ENCODE results near the gene HABP2.

The HABP2 gene

GRCh38 chr10:113525713-113526112, 27.1 kb upstream of the HABP2 start:
- Histone ChIP-seq H3K4me1 (ENCODE audit: control insufficient read depth, insufficient read depth, low read length, unreplicated experiment) (no peaks in the 10 kb centered on the region), H2AFZ (ENCODE audit: low read length, unreplicated experiment) (no peak overlapping the region), H3K79me2 (ENCODE audit: control insufficient read depth, insufficient read depth, low read length, unreplicated experiment) (no peaks in the 10 kb centered on the region), H3K36me3 (ENCODE audit: insufficient read depth, low read length) (no peaks in the 10 kb centered on the region), H3K27me3 (ENCODE audit: insufficient read depth, low read length) (peaks cover 21% of the 10 kb centered on the region), H3K27ac (ENCODE audit: low read depth, low read length) (no peak overlapping the region), H3K4me3 (ENCODE audit: low read depth, low read length) (no peak overlapping the region)

DNA sequence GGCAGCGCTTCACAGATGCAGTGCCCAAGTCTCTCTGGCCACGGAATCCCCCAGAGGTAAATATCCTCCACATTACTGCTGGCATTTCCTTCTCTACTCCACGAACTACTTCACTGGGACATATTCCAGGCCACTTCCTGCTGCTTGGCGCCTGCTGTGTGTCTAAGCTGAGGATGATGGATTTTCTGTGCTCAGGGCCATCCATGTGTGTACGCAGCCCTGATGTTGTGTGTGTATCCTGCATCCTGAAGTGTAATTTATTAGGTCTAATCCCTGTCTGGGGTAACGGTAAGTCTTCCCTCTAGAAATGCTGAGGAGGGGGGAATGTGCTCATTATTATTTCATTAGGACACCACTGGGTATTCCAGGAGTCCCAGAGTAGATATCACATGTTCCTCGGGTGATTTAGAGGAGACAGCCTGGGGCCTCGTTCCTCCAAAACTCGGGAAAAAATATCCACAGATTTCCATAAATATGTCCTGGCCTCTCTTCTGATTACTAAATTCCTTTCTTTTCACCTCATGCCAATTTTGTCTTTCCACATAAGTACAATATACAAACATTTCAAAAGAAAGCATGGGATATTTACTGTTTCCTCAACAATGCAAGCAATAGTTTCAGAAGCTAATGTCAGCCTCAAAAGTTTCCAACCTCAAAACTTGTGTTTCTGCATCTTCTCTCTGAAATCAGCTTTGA, 25.5 kb upstream of the HABP2 start:
- Histone ChIP-seq H3K36me3 (ENCODE audit: insufficient read depth, low read length) (no peaks in the 10 kb centered on the region), H3K4me3 (ENCODE audit: low read depth, low read length) (no peak overlapping the region), H3K4me1 (ENCODE audit: control insufficient read depth, insufficient read depth, low read length, unreplicated experiment) (no peaks in the 10 kb centered on the region), H3K27me3 (ENCODE audit: insufficient read depth, low read length) (peaks cover 24% of the 10 kb centered on the region), H3K27ac (ENCODE audit: low read depth, low read length) (no peak overlapping the region), H3K79me2 (ENCODE audit: control insufficient read depth, insufficient read depth, low read length, unreplicated experiment) (no peaks in the 10 kb centered on the region), H2AFZ (ENCODE audit: low read length, unreplicated experiment) (no peak overlapping the region)

- Histone ChIP-seq H2AFZ (ENCODE audit: low read length, unreplicated experiment) (no peak overlapping the region), H3K27me3 (ENCODE audit: insufficient read depth, low read length) (peaks cover 28% of the 10 kb centered on the region), H3K36me3 (ENCODE audit: insufficient read depth, low read length) (no peaks in the 10 kb centered on the region), H3K4me1 (ENCODE audit: control insufficient read depth, insufficient read depth, low read length, unreplicated experiment) (no peaks in the 10 kb centered on the region), H3K27ac (ENCODE audit: low read depth, low read length) (no peak overlapping the region), H3K79me2 (ENCODE audit: control insufficient read depth, insufficient read depth, low read length, unreplicated experiment) (no peaks in the 10 kb centered on the region), H3K4me3 (ENCODE audit: low read depth, low read length) (no peak overlapping the region)
Observed at GRCh38 chr10:113528876-113529275, 24.0 kb upstream of the HABP2 start.

GRCh38 chr10:113529575-113529974, 23.3 kb upstream of the HABP2 start:
- H3K4me1 ChIP-seq (ENCODE audit: control insufficient read depth, insufficient read depth, low read length, unreplicated experiment) = no peaks in the 10 kb centered on the region
- no peak overlapping the region for H2AFZ ChIP-seq (ENCODE audit: low read length, unreplicated experiment)
- no peaks in the 10 kb centered on the region for H3K79me2 ChIP-seq (ENCODE audit: control insufficient read depth, insufficient read depth, low read length, unreplicated experiment)
- no peak overlapping the region for H3K4me3 ChIP-seq (ENCODE audit: low read depth, low read length)
- no peaks in the 10 kb centered on the region for H3K36me3 ChIP-seq (ENCODE audit: insufficient read depth, low read length)
- no peak overlapping the region for H3K27ac ChIP-seq (ENCODE audit: low read depth, low read length)
- peaks cover 31% of the 10 kb centered on the region for H3K27me3 ChIP-seq (ENCODE audit: insufficient read depth, low read length)

- H2AFZ ChIP-seq (ENCODE audit: low read length, unreplicated experiment) = no peak overlapping the region
- H3K36me3 ChIP-seq (ENCODE audit: insufficient read depth, low read length) = no peaks in the 10 kb centered on the region
- peaks cover 31% of the 10 kb centered on the region for H3K27me3 ChIP-seq (ENCODE audit: insufficient read depth, low read length)
- H3K4me3 ChIP-seq (ENCODE audit: low read depth, low read length) = no peak overlapping the region
- no peak overlapping the region for H3K27ac ChIP-seq (ENCODE audit: low read depth, low read length)
- H3K4me1 ChIP-seq (ENCODE audit: control insufficient read depth, insufficient read depth, low read length, unreplicated experiment) = no peaks in the 10 kb centered on the region
- no peaks in the 10 kb centered on the region for H3K79me2 ChIP-seq (ENCODE audit: control insufficient read depth, insufficient read depth, low read length, unreplicated experiment)
Observed at GRCh38 chr10:113530476-113530875, 22.4 kb upstream of the HABP2 start.

GRCh38 chr10:113532724-113533123, 20.1 kb upstream of the HABP2 start:
- H3K36me3 ChIP-seq (ENCODE audit: insufficient read depth, low read length) = no peaks in the 10 kb centered on the region
- no peak overlapping the region for H3K4me3 ChIP-seq (ENCODE audit: low read depth, low read length)
- H2AFZ ChIP-seq (ENCODE audit: low read length, unreplicated experiment) = no peak overlapping the region
- no peaks in the 10 kb centered on the region for H3K79me2 ChIP-seq (ENCODE audit: control insufficient read depth, insufficient read depth, low read length, unreplicated experiment)
- no peaks in the 10 kb centered on the region for H3K4me1 ChIP-seq (ENCODE audit: control insufficient read depth, insufficient read depth, low read length, unreplicated experiment)
- H3K27ac ChIP-seq (ENCODE audit: low read depth, low read length) = no peak overlapping the region
- H3K27me3 ChIP-seq (ENCODE audit: insufficient read depth, low read length) = peaks cover 24% of the 10 kb centered on the region

DNA sequence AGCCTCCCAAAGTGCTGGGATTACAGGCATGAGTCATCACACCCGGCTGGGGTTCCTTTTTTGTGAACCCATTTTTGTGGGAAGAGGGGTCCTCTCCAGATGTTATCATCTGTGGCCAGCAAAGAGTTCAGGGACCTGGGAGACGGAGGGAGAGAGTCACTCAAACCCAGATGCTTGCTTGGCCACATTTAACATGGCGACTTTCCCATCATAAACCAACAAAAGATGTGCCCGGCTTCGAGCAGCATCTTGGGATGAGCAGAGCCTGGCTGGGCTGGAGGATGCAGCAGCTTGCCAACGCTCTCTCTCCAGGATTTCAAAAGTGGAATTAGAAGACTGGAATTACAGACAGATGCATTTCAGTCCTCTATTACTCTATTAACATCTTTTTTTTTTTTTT, 19.1 kb upstream of the HABP2 start:
- no peak overlapping the region for H2AFZ ChIP-seq (ENCODE audit: low read length, unreplicated experiment)
- H3K27ac ChIP-seq (ENCODE audit: low read depth, low read length) = no peak overlapping the region
- H3K4me1 ChIP-seq (ENCODE audit: control insufficient read depth, insufficient read depth, low read length, unreplicated experiment) = no peaks in the 10 kb centered on the region
- no peaks in the 10 kb centered on the region for H3K36me3 ChIP-seq (ENCODE audit: insufficient read depth, low read length)
- H3K27me3 ChIP-seq (ENCODE audit: insufficient read depth, low read length) = peaks cover 16% of the 10 kb centered on the region
- no peak overlapping the region for H3K4me3 ChIP-seq (ENCODE audit: low read depth, low read length)
- H3K79me2 ChIP-seq (ENCODE audit: control insufficient read depth, insufficient read depth, low read length, unreplicated experiment) = no peaks in the 10 kb centered on the region

DNA sequence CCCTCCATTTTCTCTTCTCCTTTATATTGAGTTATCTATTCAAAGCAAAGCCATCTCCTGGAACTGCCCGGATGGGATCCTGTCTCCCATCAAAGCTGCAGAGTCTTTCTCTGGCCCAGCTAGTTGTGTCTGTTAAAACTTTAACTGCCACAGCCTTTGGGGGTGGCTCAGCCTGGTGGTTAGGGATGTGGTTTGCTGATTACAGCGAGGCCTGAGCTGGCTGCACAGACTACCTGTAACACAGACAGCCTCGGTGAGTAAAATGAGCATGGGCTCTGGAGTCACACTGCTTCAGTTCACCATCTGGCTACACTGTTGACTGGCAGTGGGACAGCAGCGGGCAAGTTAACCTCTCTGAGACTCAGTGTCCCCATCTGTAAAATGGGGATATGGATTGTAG, 18.4 kb upstream of the HABP2 start:
- no peaks in the 10 kb centered on the region for H3K79me2 ChIP-seq (ENCODE audit: control insufficient read depth, insufficient read depth, low read length, unreplicated experiment)
- no peak overlapping the region for H3K27ac ChIP-seq (ENCODE audit: low read depth, low read length)
- no peak overlapping the region for H3K4me3 ChIP-seq (ENCODE audit: low read depth, low read length)
- no peaks in the 10 kb centered on the region for H3K36me3 ChIP-seq (ENCODE audit: insufficient read depth, low read length)
- H2AFZ ChIP-seq (ENCODE audit: low read length, unreplicated experiment) = no peak overlapping the region
- peaks cover 5% of the 10 kb centered on the region for H3K4me1 ChIP-seq (ENCODE audit: control insufficient read depth, insufficient read depth, low read length, unreplicated experiment)
- peaks cover 15% of the 10 kb centered on the region; the same call in 1 of the 2 replicates for H3K27me3 ChIP-seq (ENCODE audit: insufficient read depth, low read length)

DNA sequence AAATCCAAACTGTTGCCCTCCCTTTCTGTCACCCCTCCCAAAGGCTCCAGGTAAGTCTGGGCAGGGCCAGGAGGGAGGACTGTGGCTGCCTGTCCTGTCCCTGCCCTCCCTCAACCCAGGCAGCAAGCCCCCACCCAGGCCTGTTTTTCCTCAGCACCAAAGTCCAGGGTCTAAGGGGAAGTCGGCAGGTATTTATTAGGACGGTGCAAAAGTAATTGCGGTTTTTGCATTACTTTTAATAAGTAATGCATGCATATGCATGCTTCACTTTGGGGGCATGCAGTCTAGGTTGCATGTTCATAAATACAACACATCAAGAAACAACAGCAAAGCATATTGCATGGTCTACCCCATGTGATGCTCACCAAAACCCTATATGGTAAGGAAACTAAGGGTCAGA, 15.2 kb upstream of the HABP2 start:
- no peaks in the 10 kb centered on the region for H3K79me2 ChIP-seq (ENCODE audit: control insufficient read depth, insufficient read depth, low read length, unreplicated experiment)
- no peaks in the 10 kb centered on the region for H3K36me3 ChIP-seq (ENCODE audit: insufficient read depth, low read length)
- H3K27me3 ChIP-seq (ENCODE audit: insufficient read depth, low read length) = 0 out of 2 replicates have a peak, but pooled peaks cover 7% of the 10 kb centered on the region
- no peak overlapping the region for H3K27ac ChIP-seq (ENCODE audit: low read depth, low read length)
- no peak overlapping the region for H3K4me3 ChIP-seq (ENCODE audit: low read depth, low read length)
- H3K4me1 ChIP-seq (ENCODE audit: control insufficient read depth, insufficient read depth, low read length, unreplicated experiment) = peaks cover 16% of the 10 kb centered on the region
- no peak overlapping the region for H2AFZ ChIP-seq (ENCODE audit: low read length, unreplicated experiment)

DNA sequence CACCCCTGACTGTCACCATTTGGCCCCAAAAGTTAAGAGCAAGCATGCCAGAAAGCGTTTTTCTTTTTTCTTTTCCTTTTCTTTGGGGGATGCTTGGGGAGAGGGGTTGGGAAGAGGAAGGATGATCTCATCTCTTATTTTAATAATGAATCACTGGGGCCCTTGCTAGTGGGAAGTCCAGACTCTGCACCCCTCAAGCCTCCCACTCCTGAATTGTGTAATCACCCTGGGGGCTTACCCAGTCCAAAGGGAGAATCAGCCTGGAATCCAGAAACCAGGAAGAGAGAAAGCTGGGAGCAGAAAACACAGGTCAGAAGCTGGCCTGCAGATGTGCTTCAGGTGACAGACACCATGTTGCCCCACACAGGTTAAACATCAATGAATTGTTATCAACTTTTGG, 14.7 kb upstream of the HABP2 start:
- H3K4me1 ChIP-seq (ENCODE audit: control insufficient read depth, insufficient read depth, low read length, unreplicated experiment) = peaks cover 16% of the 10 kb centered on the region
- 0 out of 2 replicates have a peak, but pooled peaks cover 7% of the 10 kb centered on the region for H3K27me3 ChIP-seq (ENCODE audit: insufficient read depth, low read length)
- no peak overlapping the region for H2AFZ ChIP-seq (ENCODE audit: low read length, unreplicated experiment)
- no peak overlapping the region for H3K4me3 ChIP-seq (ENCODE audit: low read depth, low read length)
- H3K79me2 ChIP-seq (ENCODE audit: control insufficient read depth, insufficient read depth, low read length, unreplicated experiment) = no peaks in the 10 kb centered on the region
- H3K27ac ChIP-seq (ENCODE audit: low read depth, low read length) = no peak overlapping the region
- H3K36me3 ChIP-seq (ENCODE audit: insufficient read depth, low read length) = no peaks in the 10 kb centered on the region

DNA sequence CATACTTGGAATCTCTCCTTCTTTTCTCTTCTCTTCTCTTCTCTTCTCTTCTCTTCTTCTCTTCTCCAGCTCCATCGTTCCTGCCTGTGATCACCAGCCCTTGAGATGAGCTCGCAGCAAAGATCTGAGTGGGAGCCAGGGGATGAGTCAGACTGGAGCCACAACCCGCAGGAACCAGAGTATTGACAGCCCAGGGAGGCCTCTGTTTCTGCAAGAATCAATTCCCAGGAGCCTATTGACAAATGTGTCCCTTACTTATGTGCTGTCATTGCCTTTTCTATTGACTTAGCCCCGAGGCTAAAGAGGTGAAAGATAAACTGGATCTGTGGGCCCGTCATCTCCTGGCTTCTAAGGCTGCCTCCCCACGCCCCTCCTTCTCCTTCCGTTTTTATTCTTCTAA, 13.1 kb upstream of the HABP2 start:
- no peaks in the 10 kb centered on the region for H3K27me3 ChIP-seq (ENCODE audit: insufficient read depth, low read length)
- H2AFZ ChIP-seq (ENCODE audit: low read length, unreplicated experiment) = no peak overlapping the region
- no peak overlapping the region for H3K27ac ChIP-seq (ENCODE audit: low read depth, low read length)
- H3K79me2 ChIP-seq (ENCODE audit: control insufficient read depth, insufficient read depth, low read length, unreplicated experiment) = no peaks in the 10 kb centered on the region
- H3K4me1 ChIP-seq (ENCODE audit: control insufficient read depth, insufficient read depth, low read length, unreplicated experiment) = peaks cover 16% of the 10 kb centered on the region
- no peak overlapping the region for H3K4me3 ChIP-seq (ENCODE audit: low read depth, low read length)
- no peaks in the 10 kb centered on the region for H3K36me3 ChIP-seq (ENCODE audit: insufficient read depth, low read length)

All from ACC112 (cell line).